ENCODE results near the gene MXRA7.

DNA sequence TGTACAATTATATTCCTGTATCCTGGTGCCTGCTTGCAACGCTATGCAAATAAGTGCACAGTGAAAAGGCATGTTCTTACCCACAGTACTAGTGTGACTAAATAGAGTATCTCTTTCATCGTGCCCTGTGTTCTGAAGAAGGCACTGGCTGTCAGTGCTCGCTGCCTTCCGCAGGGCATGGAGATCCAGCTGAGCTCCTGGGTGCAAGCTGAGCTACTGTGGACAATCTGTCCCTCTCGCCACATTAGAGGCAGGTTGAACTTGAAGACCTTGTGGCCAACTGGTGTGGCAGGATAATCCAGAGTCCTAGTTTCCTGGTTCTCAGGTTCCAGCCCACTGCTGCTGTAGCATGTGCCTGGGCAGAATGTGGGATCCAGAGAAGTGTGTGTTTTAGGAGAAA, 65.3 kb downstream of the MXRA7 start:
- TF ChIP-seq JUN (IDR thresholded peaks at IDR 0.05; ENCODE audit: borderline replicate concordance, insufficient read depth, insufficient read length, low read depth) (no peak), POLR2A (IDR thresholded peaks at IDR 0.05; ENCODE audit: low read depth, low read length) (no peak), MAX (IDR thresholded peaks at IDR 0.05; ENCODE audit: insufficient read depth, insufficient read length) (no peak), POLR2AphosphoS5 (IDR thresholded peaks at IDR 0.05; ENCODE audit: insufficient read depth, low read depth, low read length) (no peak)
- TF ChIP-seq, protein P1, sequence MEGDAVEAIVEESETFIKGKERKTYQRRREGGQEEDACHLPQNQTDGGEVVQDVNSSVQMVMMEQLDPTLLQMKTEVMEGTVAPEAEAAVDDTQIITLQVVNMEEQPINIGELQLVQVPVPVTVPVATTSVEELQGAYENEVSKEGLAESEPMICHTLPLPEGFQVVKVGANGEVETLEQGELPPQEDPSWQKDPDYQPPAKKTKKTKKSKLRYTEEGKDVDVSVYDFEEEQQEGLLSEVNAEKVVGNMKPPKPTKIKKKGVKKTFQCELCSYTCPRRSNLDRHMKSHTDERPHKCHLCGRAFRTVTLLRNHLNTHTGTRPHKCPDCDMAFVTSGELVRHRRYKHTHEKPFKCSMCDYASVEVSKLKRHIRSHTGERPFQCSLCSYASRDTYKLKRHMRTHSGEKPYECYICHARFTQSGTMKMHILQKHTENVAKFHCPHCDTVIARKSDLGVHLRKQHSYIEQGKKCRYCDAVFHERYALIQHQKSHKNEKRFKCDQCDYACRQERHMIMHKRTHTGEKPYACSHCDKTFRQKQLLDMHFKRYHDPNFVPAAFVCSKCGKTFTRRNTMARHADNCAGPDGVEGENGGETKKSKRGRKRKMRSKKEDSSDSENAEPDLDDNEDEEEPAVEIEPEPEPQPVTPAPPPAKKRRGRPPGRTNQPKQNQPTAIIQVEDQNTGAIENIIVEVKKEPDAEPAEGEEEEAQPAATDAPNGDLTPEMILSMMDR (IDR thresholded peaks at IDR 0.05; ENCODE audit: extremely low read depth in 1 of 2, insufficient read depth in 1 of 2, low read depth in 1 of 2, low read length in 2 of 2) = no peak
